Stimulated activated CD8-positive, alpha-beta memory T cell treated with anti-CD3 and anti-CD28 coated beads, Interleukin-2, amount 100 ng/mL, for 48 hours (primary cell): ENCODE results near the gene NT5C.

Experiments
- DNase-seq, 2 donors: peaks; one replicate each; pipeline ENCODE4 v3.0.0-alpha.2; 2020; ENCODE audit warnings: low read depth in 2 of 2

The NT5C gene

DNA sequence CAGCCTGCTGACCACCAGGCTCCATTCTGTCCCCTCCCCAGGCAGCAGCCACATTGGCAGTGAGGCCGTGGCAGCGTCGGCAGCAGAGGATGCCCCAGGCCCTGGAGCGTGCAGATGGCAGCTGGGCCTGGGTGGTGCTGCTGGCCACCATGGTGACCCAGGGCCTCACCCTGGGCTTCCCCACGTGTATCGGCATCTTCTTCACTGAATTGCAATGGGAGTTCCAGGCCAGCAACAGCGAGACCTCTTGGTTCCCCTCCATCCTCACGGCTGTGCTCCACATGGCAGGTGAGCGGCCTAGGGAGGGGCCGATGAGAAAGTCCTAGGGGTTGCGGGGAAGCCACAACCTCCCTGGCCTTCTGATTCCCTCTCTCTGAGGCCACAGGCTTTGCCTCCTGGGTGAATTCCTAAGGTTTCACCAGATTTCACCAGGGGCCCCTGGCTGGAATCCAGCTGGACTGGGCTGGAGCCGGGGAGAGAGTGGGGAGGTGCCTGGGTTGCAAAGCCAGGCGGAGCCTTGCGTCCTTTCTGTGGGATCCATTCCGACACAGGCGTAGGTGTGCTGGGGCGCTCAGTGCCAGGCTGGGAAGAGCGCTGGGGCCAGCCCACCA is 37.9 kb downstream of the NT5C start:
- DNase-seq = no peak

DNA sequence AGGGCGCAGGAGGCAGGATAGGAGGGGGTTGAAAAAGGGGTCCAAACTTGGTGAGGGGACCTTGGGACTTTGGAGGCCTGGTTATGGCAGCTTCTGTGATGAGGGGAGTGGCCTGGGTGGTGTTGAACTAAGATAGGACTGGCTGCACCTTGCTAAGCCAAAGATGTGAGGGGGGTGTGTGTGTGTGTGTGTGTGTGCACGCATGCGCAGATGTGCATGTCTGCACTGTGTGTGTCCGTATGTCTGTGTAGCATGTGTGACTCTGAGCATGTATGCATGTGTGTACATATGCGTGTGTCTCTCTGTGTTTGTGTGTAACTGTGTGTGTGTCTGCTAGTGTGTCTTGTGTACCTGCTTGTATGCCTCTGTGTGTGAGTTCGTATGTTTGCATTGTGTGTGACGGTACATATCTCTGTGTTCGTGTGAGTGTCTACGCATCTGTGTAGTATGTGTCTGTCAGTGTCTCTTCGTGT is 39.7 kb downstream of the NT5C start:
- DNase-seq = no peak

DNA sequence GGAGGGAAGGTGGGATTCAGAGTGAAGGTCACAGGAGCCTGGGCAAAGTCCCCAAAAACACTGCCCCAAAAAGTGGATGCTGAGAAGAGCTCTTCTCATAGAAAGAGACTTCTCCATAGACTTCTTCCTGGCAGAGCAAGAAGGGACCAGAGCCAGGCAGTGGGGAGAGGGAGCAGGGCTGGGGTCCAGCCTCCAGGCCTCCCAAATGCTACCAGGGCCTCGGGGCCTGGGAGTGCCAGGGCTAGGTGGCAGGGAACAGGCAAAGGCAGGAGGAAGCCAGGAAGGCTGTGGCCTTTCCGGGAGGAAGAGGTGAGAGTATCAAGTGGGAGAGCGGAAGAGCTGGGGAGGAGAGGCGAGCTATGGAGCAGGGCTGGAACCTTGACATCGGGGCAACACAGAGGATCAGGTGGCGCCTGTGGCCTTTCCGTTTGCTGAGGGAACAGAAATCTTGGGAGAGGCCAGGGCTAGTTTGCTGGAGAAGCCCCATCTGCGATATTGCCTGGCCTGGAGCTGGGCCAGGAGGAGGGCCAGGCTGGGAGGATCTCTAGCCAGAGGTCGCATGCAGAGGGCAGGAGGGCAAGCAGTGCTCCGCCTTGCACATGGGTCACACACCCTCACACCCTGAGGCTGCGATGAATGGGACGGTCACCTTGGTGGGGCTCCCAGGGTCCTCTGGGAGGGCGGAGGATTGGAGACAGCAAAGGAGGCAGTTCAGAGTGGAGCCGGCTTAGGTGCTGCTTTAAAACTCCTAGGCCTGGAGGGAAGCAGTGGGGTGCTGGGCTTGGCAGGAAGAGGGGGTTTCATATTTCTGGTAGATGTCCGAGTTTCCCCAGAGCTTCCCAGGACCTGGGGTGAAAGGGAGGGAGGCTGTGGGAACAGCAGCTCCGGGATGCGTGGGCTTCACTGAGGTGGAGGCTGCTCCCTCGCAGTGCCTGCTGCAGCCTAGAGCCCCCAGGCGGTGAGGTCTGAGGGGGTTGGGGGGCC is 40.4 kb downstream of the NT5C start:
- no peak for DNase-seq

DNA sequence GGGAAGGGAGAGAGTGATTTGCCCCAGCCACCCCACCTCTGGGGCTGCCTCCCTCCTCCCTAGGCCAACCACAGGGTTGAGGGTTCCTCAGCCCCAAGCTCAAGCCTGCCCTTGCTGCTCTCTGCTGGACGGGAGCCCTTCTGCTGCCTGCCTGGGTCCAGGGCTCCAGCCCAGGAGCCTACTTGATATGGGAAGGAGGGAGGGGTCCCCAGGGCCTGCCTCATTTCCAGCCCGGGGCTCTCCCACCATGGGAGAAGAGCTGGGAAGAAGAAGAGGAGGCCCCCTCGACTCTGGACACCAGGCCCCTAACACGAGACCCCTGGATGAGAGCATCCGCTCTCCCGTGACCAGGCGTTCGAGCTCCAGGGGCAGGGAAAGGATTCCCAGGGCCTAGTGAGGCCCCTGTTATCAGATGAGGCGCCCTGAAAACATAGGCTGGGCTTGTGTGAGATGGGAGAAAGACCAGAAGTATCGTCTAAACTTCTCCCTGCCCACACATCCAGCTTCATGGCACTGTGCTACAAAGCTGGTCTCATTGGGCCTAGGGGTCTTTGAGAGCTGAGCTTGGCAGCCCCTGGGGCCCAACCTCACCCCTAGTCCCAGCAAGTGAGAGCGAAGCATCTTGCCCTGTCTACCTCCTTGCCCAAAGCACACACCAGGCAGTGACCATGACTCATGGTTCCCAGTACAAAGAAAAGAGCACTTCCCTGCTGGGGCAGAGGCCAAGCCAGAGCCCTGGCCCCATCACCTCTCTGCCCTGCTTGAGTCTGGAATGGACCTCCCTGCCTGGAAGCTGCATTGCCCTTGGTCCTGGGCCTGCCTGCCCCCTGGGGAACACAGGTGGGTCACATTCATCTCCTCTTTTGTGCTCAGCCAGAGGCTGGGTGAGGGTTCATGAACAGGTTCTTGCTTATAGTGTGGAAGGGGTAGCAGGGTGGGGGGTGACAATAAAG is 42.8 kb downstream of the NT5C start:
- DNase-seq = no peak

DNA sequence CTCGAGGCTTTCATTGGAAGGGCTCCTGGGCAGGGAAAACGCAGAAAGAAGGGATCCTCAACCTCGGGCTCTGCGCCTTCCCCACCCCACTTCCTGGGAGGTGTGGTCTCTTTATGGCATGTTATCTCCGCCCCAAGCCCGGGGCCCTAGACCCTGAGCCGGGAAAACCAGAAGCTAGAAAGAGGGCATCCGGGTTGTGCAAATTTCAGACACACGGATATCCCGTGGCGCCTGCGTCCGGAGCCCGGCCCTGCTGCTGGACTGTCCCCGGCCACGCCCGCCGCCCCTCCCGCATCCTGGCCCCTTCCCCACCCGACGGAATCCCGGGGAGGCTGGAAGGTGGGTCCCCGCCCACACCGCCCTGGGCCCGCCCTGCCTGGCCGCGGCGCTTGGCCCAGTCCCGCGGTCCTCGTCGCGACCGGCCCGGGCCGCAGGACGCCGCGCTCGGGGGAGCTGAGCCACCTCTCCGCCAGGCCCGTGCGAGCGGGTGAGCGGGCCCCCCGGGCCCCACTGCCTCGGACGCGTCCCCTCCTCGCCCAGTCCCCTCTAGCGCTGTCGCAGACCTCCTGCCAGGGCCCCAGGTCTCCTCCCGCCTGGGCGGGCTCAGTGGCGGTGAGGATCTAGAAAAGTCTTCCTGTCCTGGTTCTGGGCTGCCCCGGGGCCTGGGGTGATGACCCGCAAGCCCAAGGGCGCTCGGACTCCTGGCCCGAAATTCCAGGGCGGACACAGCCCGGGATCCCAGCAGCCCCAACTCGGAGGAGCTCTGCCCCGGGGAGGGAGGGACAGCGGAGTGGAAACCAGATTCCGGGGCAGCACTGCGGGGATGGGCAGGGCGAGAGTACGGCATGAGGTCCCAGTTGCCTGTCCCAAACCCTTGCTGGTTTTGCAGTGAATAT is 43.7 kb downstream of the NT5C start, which contains the start of gene SLC16A5:
SLC16A5 (plus strand) TSS at position 397 of the 896 bp plus-strand sequence. CDS start 5,683 bp downstream, outside the sequence.
- no peak for DNase-seq

DNA sequence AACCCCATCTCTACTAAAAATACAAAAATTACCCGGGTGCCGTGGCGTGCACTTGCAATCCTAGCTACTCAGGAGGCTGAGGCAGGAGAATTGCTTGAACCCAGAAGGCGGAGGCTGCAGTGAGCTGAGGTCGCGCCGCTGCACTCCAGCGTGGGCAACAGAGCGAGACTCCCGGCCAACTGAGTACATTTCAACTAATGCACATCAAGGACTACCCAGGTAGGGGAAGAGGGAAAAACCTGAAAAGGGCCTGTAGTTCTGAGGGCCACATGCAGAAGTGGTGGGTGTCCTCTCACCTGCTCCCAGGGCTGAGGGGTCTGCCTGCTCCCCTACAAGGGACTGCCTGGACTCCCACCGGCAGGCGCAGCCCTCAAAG is 44.4 kb downstream of the NT5C start:
- DNase-seq = no peak

DNA sequence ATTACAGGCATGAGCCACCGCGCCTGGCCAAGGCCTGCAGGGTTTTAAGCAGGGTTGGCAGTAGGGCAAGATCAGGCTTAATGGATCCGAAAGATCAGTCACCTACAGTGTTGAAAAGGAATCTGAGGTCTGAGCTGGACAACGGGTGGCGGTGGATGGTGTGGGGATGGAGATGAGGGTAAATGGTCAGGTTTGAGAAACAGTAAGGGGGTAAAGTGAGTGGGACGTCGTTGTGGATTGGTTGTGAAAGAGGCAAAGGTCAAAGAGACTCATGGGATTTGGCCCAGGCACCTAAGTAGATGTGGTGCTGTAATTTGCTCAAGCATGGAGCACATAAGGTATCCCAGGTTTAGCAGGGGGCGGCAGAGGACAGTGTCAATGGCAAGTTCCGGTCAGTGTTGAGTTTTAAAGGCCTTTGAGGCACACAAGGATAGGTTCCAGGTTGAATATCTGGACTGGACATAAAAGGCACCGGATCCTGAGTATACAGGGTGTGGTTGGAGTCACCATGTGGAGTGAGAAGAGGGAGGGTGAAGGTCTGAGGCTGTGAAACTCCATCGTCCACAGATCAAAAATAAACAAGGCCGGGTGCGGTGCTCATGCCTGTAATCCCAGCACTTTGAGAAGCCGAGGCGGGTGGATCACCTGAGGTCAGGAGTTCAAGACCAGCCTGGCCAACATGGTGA is 44.9 kb downstream of the NT5C start:
- DNase-seq = no peak

DNA sequence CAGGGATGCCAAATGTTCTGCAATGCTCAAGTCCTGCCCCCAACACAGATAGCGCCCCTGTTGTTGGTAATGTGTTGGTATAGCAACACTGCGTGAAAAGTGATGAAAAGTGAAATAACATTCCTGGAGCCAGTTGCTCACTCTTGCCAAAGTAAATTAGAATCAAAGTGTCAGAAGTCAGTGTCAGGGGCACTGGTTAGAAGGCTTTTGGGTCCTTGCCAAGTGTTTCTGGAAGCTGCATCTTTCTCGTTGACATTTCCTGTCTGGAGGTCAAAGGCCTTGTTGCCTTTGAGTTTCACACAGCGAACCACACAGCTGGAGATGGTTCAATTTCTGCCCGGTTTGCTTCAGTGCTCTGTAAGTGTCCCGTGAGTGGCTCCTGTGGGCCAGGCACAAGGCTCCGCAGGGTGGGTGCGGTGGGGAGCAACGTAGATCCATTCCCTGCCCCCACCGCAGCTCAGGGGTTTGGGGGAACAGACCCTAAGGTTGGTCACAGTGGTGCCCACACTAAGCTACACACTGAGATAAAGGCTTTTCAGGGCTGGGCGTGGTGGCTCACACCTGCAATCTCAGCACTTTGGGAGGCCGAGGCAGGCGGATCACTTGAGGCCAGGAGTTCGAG is 47.4 kb downstream of the NT5C start:
- no peak for DNase-seq

DNA sequence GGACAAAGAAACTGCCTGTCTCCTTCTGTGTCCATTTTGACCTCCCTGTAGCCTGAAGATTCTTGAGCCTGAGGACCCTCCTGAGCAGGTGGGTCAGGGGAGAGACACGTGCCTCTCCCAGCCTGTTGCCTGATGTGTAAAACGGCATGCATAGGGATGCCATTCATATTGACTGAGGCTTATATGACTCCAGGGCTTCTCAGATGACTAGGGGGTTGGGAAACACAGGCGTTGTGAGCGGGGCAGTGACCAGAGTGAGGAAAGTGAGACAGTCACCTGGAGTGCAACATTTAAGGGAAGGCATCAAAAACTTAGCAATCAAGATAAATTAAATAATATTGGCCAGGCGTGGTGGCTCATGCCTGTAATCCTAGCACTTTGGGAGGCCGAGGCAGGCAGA is 48.9 kb downstream of the NT5C start:
- DNase-seq = no peak

DNA sequence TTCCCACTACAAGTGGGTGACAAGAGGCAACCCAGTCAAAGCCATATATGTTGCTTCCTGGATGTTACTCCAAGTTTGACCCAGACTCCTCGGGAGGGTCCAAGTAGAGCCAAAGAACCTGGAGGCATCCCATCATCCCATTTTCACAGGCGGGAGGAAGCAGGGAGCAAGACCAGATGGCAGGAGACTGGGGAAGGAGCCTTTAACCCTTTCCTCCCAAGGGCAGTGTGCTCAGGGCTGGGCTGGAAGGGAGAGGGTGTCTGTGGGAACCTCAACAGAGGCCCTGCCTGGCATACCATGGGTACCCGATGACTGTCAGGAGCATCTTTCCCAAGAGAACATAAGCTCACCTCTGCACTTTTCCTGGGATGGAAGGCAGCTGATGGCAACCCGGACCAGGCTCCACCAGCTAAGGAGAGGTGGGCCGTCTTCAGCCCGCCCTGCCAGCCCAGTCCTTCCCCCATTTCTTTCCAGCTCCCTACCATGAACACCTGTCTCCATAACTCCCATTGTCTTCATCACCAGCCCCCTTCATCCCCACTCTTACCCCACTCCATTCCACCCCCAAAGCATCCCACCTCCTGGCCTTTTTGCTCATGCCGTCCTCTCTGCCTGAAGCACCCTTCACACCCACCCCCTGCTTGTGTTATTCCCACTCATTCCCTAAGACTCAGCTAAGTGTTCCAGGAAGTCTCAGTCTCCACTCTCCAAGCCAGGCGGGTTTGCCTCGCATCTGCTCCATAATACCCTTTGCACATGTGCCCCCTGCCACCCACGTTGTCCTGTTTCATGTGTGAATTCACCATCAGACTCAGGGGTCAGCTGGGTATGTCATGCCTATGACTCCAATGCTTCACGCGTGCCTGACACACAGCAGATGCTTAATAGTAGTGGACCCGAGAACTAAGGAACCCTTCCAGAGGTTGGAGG is 49.7 kb downstream of the NT5C start:
- DNase-seq = no peak
